ENCODE measurements around the gene IGLL5. TPM values are rescaled to one million over a fixed set of nuclear protein-coding genes. Genes with fewer than 3 reads are reported as not detected.

Gene IGLL5
- total and polyA plus RNA-seq, 8 donors: 2.0 to 53.1 (median 19.8) TPM; not detected in 2

GRCh38 chr22:22910272-22911240 lies 22.9 kb downstream of the IGLL5 start:
- H3K9me3 ChIP-seq: no peaks in the 10 kb centered on the region
- DNase-seq: no peak
- intact Hi-C loops (cut with DNase I; ENCODE audit: low total_unique reads): no loop called here
- H3K4me3 ChIP-seq: no peak overlapping the region
- no peaks in the 10 kb centered on the region for H3K4me1 ChIP-seq
- no peak overlapping the region for H3K27ac ChIP-seq
- peaks cover 0 to 15% (median 0%) of the 10 kb centered on the region in 3 donors for H3K27me3 ChIP-seq
- H3K36me3 ChIP-seq: no peaks in the 10 kb centered on the region
- no peak for TF ChIP-seq POLR2A (IDR thresholded peaks at IDR 0.05)
- TF ChIP-seq CTCF (IDR thresholded peaks at IDR 0.05): no peak
- TF ChIP-seq EP300 (IDR thresholded peaks at IDR 0.05): no peak
- no peak for TF ChIP-seq POLR2AphosphoS5 (IDR thresholded peaks at IDR 0.05)
- WGBS, 5 donors: 73 to 74% (median 74%) methylated on average over 13 to 15 of the region's 15 CpGs

GRCh38 chr22:22911327-22912134 lies 23.9 kb downstream of the IGLL5 start:
- Histone ChIP-seq H3K9me3 (no peaks in the 10 kb centered on the region), H3K36me3 (no peaks in the 10 kb centered on the region), H3K27ac (no peak overlapping the region), H3K27me3 (peaks cover 0 to 15% (median 0%) of the 10 kb centered on the region in 3 donors), H3K4me3 (no peak overlapping the region), H3K4me1 (no peaks in the 10 kb centered on the region)
- WGBS, 5 donors: 74 to 81% (median 76%) methylated on average over 15 of the region's 15 CpGs
- intact Hi-C loops (cut with DNase I; ENCODE audit: low total_unique reads): no loop called here
- TF ChIP-seq POLR2AphosphoS5 (IDR thresholded peaks at IDR 0.05): no peak
- TF ChIP-seq EP300 (IDR thresholded peaks at IDR 0.05): no peak
- TF ChIP-seq CTCF (IDR thresholded peaks at IDR 0.05): no peak
- no peak for TF ChIP-seq POLR2A (IDR thresholded peaks at IDR 0.05)
- DNase-seq: no peak

GRCh38 chr22:22912135-22912987 lies 24.7 kb downstream of the IGLL5 start:
- H3K36me3 ChIP-seq: no peaks in the 10 kb centered on the region
- peaks cover 0 to 11% (median 0%) of the 10 kb centered on the region in 3 donors for H3K27me3 ChIP-seq
- TF ChIP-seq POLR2A (IDR thresholded peaks at IDR 0.05): no peak
- no peak for TF ChIP-seq CTCF (IDR thresholded peaks at IDR 0.05)
- TF ChIP-seq EP300 (IDR thresholded peaks at IDR 0.05): no peak
- no peaks in the 10 kb centered on the region for H3K4me1 ChIP-seq
- 79 to 86% (median 83%) methylated on average over 8 of the region's 8 CpGs for WGBS, 5 donors
- H3K4me3 ChIP-seq: no peak overlapping the region
- no peak overlapping the region for H3K27ac ChIP-seq
- intact Hi-C loops (cut with DNase I; ENCODE audit: low total_unique reads): no loop called here
- no peak for DNase-seq
- no peaks in the 10 kb centered on the region for H3K9me3 ChIP-seq

GRCh38 chr22:22912988-22913253 lies 25.3 kb downstream of the IGLL5 start:
- H3K36me3 ChIP-seq: no peaks in the 10 kb centered on the region
- no peak overlapping the region for H3K27ac ChIP-seq
- intact Hi-C loops (cut with DNase I; ENCODE audit: low total_unique reads): no loop called here
- H3K4me1 ChIP-seq: no peaks in the 10 kb centered on the region
- 78 to 91% (median 84%) methylated on average over 7 of the region's 7 CpGs for WGBS, 5 donors
- TF ChIP-seq POLR2AphosphoS5 (IDR thresholded peaks at IDR 0.05) (no peak), EP300 (IDR thresholded peaks at IDR 0.05) (no peak), POLR2A (IDR thresholded peaks at IDR 0.05) (no peak), CTCF (IDR thresholded peaks at IDR 0.05) (no peak)
- H3K4me3 ChIP-seq: no peak overlapping the region
- DNase-seq: no peak
- peaks cover 0 to 11% (median 0%) of the 10 kb centered on the region in 3 donors for H3K27me3 ChIP-seq
- H3K9me3 ChIP-seq: no peaks in the 10 kb centered on the region

Data from stomach (tissue), 9 donors.